Measurements from ENCODE around the gene METRN.

Gene METRN

DNA sequence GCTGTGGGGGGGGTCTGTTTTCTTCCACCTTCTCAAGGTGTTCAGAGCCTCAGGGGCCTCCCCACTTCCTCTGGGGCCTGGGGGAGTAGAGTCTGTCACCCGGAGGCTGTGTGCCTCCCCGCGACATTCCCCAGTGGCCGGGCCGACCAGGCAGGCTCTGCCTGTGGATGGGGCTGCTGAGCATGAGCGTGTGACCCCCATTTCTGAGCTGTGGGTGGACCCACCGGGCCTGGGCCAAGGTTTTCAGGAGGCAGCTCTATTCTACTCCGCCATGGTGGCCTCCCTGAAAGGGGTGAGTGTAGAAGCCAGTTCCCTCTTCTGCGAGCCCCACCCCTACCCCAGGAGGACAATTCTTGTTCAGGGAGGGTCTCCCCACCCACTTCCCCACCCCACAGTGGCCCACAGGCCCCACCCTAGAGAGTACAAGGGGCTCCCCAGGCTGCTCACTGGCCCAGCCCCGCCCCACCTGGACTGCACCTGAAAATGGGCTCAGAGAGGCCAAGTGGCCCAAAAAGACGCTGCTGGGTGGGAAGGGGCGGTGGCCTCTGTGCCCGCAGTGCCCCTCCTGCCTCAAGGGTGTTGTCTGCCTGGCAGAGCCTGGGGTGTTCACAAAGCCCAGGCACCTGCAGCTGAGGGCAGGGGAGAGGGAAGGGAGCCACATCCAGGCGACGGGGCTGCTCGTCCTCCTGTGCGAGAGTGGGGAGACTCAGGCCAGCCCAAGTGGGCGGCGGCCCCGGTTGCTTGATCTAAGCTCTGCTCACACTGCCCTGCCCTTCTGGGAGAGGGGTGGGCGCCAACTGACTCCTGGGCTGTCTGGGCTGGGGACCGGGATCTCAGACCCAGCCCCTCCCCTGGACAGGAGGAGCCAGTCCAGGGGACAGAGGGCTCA is 47.0 kb downstream of the METRN start:
- POLR2A ChIA-PET = no interaction called here

More for the DNA sequence above, 47.0 kb downstream of the METRN start:
- no peak overlapping the region for H3K27ac ChIP-seq (ENCODE audit: extremely low read depth, low read depth, low read length)
- H3K36me3 ChIP-seq (ENCODE audit: control insufficient read depth in 2 of 2, insufficient read depth in 1 of 2, low read length in 2 of 2) = no peaks in the 10 kb centered on the region
- TF ChIP-seq ZNF175 (tag by site-specific recombination; IDR thresholded peaks at IDR 0.05) (no peak), KLF1 (tag by site-specific recombination; IDR thresholded peaks at IDR 0.05) (peak; percentile 97), ZNF311 (tag by site-specific recombination; IDR thresholded peaks at IDR 0.05; ENCODE audit: borderline replicate concordance) (no peak), ZNF157 (tag by site-specific recombination; IDR thresholded peaks at IDR 0.05) (no peak), GLIS2 (tag by site-specific recombination; IDR thresholded peaks at IDR 0.05) (no peak), BCL11A (tag by site-specific recombination; IDR thresholded peaks at IDR 0.05; ENCODE audit: low read depth) (no peak), ZNF610 (tag by site-specific recombination; IDR thresholded peaks at IDR 0.05; ENCODE audit: borderline replicate concordance) (no peak), ZNF521 (tag by site-specific recombination; IDR thresholded peaks at IDR 0.05) (no peak), ZNF112 (tag by site-specific recombination; IDR thresholded peaks at IDR 0.05) (no peak), SCRT2 (tag by site-specific recombination; IDR thresholded peaks at IDR 0.05) (no peak), ZNF394 (tag by site-specific recombination; IDR thresholded peaks at IDR 0.05; ENCODE audit: borderline replicate concordance) (no peak), ZNF354C (tag by site-specific recombination; IDR thresholded peaks at IDR 0.05; ENCODE audit: borderline replicate concordance, low read depth) (no peak), KLF10 (tag by site-specific recombination; IDR thresholded peaks at IDR 0.05) (no peak), ZNF138 (tag by site-specific recombination; IDR thresholded peaks at IDR 0.05; ENCODE audit: borderline replicate concordance) (no peak), HOXD13 (CRISPR knock-in tag; IDR thresholded peaks at IDR 0.05; ENCODE audit: borderline replicate concordance) (no peak), ZBTB8A (tag by site-specific recombination; IDR thresholded peaks at IDR 0.05) (0 out of 2 replicates have a peak, but pooled peaks have one; percentile 28), SP2 (tag by site-specific recombination; IDR thresholded peaks at IDR 0.05) (peak; percentile 19)
- TF ChIP-seq, protein P1, sequence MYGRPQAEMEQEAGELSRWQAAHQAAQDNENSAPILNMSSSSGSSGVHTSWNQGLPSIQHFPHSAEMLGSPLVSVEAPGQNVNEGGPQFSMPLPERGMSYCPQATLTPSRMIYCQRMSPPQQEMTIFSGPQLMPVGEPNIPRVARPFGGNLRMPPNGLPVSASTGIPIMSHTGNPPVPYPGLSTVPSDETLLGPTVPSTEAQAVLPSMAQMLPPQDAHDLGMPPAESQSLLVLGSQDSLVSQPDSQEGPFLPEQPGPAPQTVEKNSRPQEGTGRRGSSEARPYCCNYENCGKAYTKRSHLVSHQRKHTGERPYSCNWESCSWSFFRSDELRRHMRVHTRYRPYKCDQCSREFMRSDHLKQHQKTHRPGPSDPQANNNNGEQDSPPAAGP (tag by site-specific recombination; IDR thresholded peaks at IDR 0.05) = peak; percentile 74; the same call in 1 of the 2 replicates
- TF ChIP-seq, protein P2, sequence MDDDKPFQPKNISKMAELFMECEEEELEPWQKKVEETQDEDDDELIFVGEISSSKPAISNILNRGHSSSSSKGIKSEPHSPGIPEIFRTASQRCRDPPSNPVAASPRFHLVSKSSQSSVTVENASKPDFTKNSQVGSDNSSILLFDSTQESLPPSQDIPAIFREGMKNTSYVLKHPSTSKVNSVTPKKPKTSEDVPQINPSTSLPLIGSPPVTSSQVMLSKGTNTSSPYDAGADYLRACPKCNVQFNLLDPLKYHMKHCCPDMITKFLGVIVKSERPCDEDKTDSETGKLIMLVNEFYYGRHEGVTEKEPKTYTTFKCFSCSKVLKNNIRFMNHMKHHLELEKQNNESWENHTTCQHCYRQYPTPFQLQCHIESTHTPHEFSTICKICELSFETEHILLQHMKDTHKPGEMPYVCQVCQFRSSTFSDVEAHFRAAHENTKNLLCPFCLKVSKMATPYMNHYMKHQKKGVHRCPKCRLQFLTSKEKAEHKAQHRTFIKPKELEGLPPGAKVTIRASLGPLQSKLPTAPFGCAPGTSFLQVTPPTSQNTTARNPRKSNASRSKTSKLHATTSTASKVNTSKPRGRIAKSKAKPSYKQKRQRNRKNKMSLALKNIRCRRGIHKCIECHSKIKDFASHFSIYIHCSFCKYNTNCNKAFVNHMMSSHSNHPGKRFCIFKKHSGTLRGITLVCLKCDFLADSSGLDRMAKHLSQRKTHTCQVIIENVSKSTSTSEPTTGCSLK (tag by site-specific recombination; IDR thresholded peaks at IDR 0.05) = no peak
- TF ChIP-seq, protein P3, sequence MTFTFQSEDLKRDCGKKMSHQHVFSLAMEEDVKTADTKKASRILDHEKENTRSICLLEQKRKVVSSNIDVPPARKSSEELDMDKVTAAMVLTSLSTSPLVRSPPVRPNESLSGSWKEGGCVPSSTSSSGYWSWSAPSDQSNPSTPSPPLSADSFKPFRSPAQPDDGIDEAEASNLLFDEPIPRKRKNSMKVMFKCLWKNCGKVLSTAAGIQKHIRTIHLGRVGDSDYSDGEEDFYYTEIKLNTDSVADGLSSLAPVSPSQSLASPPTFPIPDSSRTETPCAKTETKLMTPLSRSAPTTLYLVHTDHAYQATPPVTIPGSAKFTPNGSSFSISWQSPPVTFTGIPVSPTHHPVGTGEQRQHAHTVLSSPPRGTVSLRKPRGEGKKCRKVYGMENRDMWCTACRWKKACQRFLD (tag by site-specific recombination; IDR thresholded peaks at IDR 0.05) = no peak
- TF ChIP-seq, protein P4, sequence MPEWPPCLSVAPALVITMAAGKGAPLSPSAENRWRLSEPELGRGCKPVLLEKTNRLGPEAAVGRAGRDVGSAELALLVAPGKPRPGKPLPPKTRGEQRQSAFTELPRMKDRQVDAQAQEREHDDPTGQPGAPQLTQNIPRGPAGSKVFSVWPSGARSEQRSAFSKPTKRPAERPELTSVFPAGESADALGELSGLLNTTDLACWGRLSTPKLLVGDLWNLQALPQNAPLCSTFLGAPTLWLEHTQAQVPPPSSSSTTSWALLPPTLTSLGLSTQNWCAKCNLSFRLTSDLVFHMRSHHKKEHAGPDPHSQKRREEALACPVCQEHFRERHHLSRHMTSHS (tag by site-specific recombination; IDR thresholded peaks at IDR 0.05) = no peak
- TF ChIP-seq, protein P5, sequence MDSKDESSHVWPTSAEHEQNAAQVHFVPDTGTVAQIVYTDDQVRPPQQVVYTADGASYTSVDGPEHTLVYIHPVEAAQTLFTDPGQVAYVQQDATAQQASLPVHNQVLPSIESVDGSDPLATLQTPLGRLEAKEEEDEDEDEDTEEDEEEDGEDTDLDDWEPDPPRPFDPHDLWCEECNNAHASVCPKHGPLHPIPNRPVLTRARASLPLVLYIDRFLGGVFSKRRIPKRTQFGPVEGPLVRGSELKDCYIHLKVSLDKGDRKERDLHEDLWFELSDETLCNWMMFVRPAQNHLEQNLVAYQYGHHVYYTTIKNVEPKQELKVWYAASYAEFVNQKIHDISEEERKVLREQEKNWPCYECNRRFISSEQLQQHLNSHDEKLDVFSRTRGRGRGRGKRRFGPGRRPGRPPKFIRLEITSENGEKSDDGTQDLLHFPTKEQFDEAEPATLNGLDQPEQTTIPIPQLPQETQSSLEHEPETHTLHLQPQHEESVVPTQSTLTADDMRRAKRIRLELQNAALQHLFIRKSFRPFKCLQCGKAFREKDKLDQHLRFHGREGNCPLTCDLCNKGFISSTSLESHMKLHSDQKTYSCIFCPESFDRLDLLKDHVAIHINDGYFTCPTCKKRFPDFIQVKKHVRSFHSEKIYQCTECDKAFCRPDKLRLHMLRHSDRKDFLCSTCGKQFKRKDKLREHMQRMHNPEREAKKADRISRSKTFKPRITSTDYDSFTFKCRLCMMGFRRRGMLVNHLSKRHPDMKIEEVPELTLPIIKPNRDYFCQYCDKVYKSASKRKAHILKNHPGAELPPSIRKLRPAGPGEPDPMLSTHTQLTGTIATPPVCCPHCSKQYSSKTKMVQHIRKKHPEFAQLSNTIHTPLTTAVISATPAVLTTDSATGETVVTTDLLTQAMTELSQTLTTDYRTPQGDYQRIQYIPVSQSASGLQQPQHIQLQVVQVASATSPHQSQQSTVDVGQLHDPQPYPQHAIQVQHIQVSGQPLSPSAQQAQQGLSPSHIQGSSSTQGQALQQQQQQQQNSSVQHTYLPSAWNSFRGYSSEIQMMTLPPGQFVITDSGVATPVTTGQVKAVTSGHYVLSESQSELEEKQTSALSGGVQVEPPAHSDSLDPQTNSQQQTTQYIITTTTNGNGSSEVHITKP (tag by site-specific recombination; IDR thresholded peaks at IDR 0.05) = peak; percentile 38
- TF ChIP-seq, protein P6, sequence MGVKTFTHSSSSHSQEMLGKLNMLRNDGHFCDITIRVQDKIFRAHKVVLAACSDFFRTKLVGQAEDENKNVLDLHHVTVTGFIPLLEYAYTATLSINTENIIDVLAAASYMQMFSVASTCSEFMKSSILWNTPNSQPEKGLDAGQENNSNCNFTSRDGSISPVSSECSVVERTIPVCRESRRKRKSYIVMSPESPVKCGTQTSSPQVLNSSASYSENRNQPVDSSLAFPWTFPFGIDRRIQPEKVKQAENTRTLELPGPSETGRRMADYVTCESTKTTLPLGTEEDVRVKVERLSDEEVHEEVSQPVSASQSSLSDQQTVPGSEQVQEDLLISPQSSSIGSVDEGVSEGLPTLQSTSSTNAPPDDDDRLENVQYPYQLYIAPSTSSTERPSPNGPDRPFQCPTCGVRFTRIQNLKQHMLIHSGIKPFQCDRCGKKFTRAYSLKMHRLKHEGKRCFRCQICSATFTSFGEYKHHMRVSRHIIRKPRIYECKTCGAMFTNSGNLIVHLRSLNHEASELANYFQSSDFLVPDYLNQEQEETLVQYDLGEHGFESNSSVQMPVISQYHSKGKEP (tag by site-specific recombination; IDR thresholded peaks at IDR 0.05) = no peak
- H3K4me1 ChIP-seq (ENCODE audit: control insufficient read depth, insufficient read depth, low read length) = no peaks in the 10 kb centered on the region
- CTCF ChIA-PET = interaction anchor here (1.3 kb wide), 1 partner anchor 16 kb away, joined by 4 read pairs; no protein-coding TSS in a partner anchor
- H3K4me3 ChIP-seq (ENCODE audit: low read depth, low read length) = no peak overlapping the region
- no peaks in the 10 kb centered on the region for H3K9me3 ChIP-seq (ENCODE audit: control insufficient read depth, insufficient read depth, low read depth, low read length)

Data from HEK293 (cell line).